GM12801 (cell line): Measurements from ENCODE around the gene ANAPC2.

ENCODE experiments used
- CTCF ChIP-seq: IDR thresholded peaks from one replicate; pipeline ENCODE4 v1.5.1; 2011; ENCODE audit warnings: control low read depth; ENCODE audit not compliant: insufficient read length; ENCODE audit errors: extremely low read depth

ANAPC2 gene

GRCh38 chr9:137188490-137189296 is at the start of gene ANAPC2, which contains the start of gene SSNA1:
Gene ANAPC2, minus strand, starts transcription at chr9:137188560. Its CDS starts 28 bp downstream, at chr9:137188532.
Gene SSNA1, plus strand, starts transcription at chr9:137188676. Its CDS starts 51 bp downstream, at chr9:137188727.
- TF ChIP-seq CTCF: no peak

- TF ChIP-seq CTCF: no peak
Observed at GRCh38 chr9:137236936-137237421, 48.6 kb upstream of the ANAPC2 start.

- TF ChIP-seq CTCF: no peak
Observed at GRCh38 chr9:137236238-137236935, 48.0 kb upstream of the ANAPC2 start.

- TF ChIP-seq CTCF: no peak
Observed at GRCh38 chr9:137235424-137236237, 47.3 kb upstream of the ANAPC2 start.

GRCh38 chr9:137234758-137235423 is 46.5 kb upstream of the ANAPC2 start:
- TF ChIP-seq CTCF: no peak

GRCh38 chr9:137234055-137234697 is 45.8 kb upstream of the ANAPC2 start:
- no peak for TF ChIP-seq CTCF
